Measurements from ENCODE around the gene TBX5.

DNA sequence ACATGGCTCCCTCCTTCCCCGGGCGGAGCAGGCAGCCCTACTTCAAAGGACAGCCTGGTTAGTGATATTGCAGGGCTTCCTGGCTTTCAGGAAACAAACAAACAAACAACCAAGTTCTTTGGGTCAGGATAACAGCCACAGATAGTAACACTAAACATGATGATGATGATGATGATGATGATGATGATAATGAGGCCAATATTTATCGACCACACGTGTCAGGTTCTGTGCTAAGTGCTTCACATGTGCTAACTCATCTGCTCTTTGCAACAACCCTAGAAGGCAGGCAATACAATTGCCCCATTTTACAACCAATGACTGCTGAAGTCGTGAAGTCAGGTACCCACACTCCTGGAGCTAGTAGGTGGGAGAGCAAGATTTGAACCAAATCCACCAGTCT, 44.1 kb upstream of the TBX5 start:
- TF ChIP-seq, protein P1, sequence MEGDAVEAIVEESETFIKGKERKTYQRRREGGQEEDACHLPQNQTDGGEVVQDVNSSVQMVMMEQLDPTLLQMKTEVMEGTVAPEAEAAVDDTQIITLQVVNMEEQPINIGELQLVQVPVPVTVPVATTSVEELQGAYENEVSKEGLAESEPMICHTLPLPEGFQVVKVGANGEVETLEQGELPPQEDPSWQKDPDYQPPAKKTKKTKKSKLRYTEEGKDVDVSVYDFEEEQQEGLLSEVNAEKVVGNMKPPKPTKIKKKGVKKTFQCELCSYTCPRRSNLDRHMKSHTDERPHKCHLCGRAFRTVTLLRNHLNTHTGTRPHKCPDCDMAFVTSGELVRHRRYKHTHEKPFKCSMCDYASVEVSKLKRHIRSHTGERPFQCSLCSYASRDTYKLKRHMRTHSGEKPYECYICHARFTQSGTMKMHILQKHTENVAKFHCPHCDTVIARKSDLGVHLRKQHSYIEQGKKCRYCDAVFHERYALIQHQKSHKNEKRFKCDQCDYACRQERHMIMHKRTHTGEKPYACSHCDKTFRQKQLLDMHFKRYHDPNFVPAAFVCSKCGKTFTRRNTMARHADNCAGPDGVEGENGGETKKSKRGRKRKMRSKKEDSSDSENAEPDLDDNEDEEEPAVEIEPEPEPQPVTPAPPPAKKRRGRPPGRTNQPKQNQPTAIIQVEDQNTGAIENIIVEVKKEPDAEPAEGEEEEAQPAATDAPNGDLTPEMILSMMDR (IDR thresholded peaks at IDR 0.05) = no peak
- no peak for TF ChIP-seq POLR2A (IDR thresholded peaks at IDR 0.05)
